Immature natural killer cell (primary cell): ENCODE results near the gene ZBTB38. TPM values are rescaled to one million over a fixed set of nuclear protein-coding genes. Genes with fewer than 3 reads are reported as not detected.

Experiments
- DNase-seq, 3 donors: peaks; one replicate each; pipeline ENCODE4 v3.0.0; 2022; ENCODE audit warnings: mixed read lengths in 1 of 3
- H3K27ac Mint-ChIP-seq, 6 donors: one replicate each; pipeline ENCODE4 v1.8.0; 2020; ENCODE audit warnings: mixed read lengths in 6 of 6, mild to moderate bottlenecking in 5 of 6, inconsistent platforms in 4 of 6, moderate library complexity in 3 of 6
- H3K27me3 Mint-ChIP-seq, 3 donors: one replicate each; pipeline ENCODE4 v1.8.0; 2020 to 2021; ENCODE audit warnings: low read depth in 3 of 3, mild to moderate bottlenecking in 3 of 3, mixed read lengths in 3 of 3, moderate library complexity in 3 of 3, inconsistent platforms in 1 of 3
- H3K36me3 Mint-ChIP-seq, 3 donors: one replicate each; pipeline ENCODE4 v1.8.0; 2020; ENCODE audit warnings: mixed read lengths in 3 of 3, inconsistent platforms in 2 of 3, mild to moderate bottlenecking in 2 of 3
- H3K4me1 Mint-ChIP-seq, 2 donors: one replicate each; pipeline ENCODE4 v1.8.0; 2020; ENCODE audit warnings: inconsistent platforms in 2 of 2, mild to moderate bottlenecking in 2 of 2, mixed read lengths in 2 of 2, moderate library complexity in 1 of 2
- H3K4me3 Mint-ChIP-seq, 5 donors: one replicate each; pipeline ENCODE4 v1.8.0; 2020; ENCODE audit warnings: mild to moderate bottlenecking in 5 of 5, mixed read lengths in 5 of 5, inconsistent platforms in 3 of 5, moderate library complexity in 3 of 5
- H3K9me3 Mint-ChIP-seq, 6 donors: one replicate each; pipeline ENCODE4 v1.8.0; 2020; ENCODE audit warnings: mild to moderate bottlenecking in 6 of 6, mixed read lengths in 6 of 6, inconsistent platforms in 4 of 6, moderate library complexity in 3 of 6
- polyA plus RNA-seq, 3 donors: library from polyadenylated mRNA; unstranded; fragments of 300-500 nt; fragmentation: Illumina TruSeq; gene quantifications; one replicate each; pipeline ENCODE4 v1.2.3, GENCODE V29; 2021

ZBTB38 gene, protein sequence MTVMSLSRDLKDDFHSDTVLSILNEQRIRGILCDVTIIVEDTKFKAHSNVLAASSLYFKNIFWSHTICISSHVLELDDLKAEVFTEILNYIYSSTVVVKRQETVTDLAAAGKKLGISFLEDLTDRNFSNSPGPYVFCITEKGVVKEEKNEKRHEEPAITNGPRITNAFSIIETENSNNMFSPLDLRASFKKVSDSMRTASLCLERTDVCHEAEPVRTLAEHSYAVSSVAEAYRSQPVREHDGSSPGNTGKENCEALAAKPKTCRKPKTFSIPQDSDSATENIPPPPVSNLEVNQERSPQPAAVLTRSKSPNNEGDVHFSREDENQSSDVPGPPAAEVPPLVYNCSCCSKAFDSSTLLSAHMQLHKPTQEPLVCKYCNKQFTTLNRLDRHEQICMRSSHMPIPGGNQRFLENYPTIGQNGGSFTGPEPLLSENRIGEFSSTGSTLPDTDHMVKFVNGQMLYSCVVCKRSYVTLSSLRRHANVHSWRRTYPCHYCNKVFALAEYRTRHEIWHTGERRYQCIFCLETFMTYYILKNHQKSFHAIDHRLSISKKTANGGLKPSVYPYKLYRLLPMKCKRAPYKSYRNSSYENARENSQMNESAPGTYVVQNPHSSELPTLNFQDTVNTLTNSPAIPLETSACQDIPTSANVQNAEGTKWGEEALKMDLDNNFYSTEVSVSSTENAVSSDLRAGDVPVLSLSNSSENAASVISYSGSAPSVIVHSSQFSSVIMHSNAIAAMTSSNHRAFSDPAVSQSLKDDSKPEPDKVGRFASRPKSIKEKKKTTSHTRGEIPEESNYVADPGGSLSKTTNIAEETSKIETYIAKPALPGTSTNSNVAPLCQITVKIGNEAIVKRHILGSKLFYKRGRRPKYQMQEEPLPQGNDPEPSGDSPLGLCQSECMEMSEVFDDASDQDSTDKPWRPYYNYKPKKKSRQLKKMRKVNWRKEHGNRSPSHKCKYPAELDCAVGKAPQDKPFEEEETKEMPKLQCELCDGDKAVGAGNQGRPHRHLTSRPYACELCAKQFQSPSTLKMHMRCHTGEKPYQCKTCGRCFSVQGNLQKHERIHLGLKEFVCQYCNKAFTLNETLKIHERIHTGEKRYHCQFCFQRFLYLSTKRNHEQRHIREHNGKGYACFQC (N-terminal part only)
- polyA plus RNA-seq, result 10 to 100 TPM; 31.4 to 98.7 (median 68.1) TPM

DNA sequence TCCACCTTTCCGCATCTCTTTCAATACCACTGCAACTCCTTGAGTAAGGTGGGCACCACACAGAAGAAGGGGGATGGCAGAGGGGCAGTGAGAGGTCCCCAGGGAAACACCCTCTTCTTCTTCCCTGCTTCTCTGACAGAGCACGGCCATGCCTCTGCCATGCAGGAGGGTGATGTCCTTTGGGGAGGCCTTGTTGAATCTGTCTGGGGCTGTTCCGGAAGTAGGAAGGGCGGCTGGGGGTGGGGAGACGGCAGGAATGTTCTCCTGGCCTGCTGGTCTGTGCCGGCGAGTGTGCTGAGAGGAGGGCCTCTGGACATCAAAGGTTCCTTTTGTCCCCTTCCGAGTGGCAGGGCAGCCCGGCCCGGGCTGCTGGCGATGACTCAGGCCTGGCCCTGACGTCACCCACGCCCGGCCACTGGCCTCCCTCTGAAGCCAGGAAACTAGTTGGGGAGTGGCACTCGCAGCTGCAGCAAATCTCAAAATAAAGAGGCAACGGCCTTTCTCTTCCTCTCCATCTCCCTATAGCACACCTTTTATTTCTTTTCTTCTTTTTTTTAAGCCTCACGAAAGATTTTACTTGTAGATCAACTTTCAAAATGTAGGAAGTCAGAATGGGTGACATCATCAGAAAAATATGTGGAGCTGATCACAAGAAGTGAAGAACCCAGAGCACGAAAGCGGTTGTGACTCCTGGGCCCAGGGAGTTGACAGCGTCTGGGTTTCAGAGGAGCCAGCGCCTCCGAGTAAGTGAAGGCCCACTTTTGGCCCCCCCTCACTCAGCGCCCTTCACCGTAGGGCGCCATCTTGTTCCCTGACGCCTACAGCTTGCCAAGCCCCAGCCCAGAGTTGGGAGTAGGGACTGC is at the start of gene ZBTB38:
ZBTB38 (plus strand) TSS at position 443 of the 863 bp plus-strand sequence. CDS start 73,885 bp downstream, outside the sequence.
- peaks cover 5 to 7% of the 10 kb centered on the region in 2 donors for H3K4me1 Mint-ChIP-seq

DNA sequence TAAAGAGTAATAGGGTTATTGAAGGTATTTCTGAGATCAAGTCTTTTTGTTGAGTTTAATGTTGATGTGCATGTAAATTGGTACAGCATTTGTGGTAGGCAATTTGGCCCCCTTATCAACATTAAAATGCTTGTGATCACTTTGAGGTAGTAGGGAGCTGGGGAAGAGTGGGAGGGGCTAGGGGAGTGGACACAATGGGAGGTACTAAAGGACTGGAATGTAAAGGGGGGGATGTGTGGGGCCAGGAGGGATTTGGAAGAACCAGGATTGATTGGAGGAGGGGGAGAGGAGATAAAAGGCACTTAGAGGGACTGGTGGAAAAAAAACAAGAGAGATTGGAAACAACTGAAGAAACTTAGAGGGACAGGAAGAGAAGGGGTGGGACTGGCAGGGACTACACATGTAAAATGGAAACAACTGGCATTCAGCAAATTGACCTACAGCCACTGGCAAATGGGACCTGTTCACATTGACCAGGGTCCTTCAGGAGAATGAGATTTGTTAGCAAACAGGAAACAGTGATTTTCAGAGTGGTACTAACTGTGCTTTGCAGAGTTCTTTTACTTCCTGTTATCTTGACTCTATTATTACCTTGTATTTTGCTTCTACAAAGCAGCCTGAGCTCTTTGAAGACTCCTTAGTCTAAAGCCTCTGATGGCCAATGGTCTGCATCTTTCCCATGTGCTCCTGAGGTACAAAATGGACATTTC is 47.8 kb upstream of the ZBTB38 start:
- Mint-ChIP-seq H3K36me3 (peaks cover 0 to 4% (median 0%) of the 10 kb centered on the region in 3 donors), H3K9me3 (no peaks in the 10 kb centered on the region), H3K4me3 (no peak overlapping the region), H3K27me3 (peaks cover 0 to 2% (median 2%) of the 10 kb centered on the region in 3 donors), H3K27ac (peak overlapping the region in 1 of 6 donors; percentile 18), H3K4me1 (peaks cover 0 to 7% of the 10 kb centered on the region in 2 donors)
- no peak for DNase-seq

More for the DNA sequence above, at the start of gene ZBTB38:
- peaks cover 0 to 2% (median 0%) of the 10 kb centered on the region in 3 donors for H3K27me3 Mint-ChIP-seq
- DNase-seq, result peak in 1 of 3 donors; percentile 17
- H3K36me3 Mint-ChIP-seq, result no peaks in the 10 kb centered on the region
- H3K27ac Mint-ChIP-seq, result peak within 1 kb of the TSS in 3 of 6 donors; percentile 63 to 82 (median 69)
- no peaks in the 10 kb centered on the region for H3K9me3 Mint-ChIP-seq
- H3K4me3 Mint-ChIP-seq, result peak within 1 kb of the TSS in 1 of 5 donors; percentile 47

DNA sequence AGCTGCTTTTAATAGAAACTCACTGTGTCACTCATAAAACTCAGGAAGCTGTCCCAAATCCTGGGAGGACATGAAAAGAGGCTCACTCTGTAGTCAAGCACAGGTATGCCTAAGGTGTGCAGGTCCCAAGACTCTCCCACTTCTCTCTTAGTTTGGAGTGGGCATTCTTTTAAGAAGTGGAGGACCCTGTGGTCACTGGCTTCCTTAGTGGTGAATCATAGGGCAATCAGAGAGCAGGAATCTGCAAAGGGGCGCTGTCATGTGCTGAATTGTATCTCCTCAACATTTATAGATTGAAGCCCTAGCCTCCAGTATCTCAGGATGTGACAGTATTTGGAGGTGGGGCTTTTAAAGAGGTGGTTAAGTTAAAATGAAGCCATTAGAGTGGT is 47.2 kb upstream of the ZBTB38 start:
- Mint-ChIP-seq H3K27me3 (peaks cover 0 to 3% (median 2%) of the 10 kb centered on the region in 3 donors), H3K4me3 (no peak overlapping the region), H3K4me1 (peaks cover 0 to 7% of the 10 kb centered on the region in 2 donors), H3K27ac (no peak overlapping the region), H3K36me3 (peaks cover 0 to 4% (median 0%) of the 10 kb centered on the region in 3 donors), H3K9me3 (no peaks in the 10 kb centered on the region)
- DNase-seq, result no peak

DNA sequence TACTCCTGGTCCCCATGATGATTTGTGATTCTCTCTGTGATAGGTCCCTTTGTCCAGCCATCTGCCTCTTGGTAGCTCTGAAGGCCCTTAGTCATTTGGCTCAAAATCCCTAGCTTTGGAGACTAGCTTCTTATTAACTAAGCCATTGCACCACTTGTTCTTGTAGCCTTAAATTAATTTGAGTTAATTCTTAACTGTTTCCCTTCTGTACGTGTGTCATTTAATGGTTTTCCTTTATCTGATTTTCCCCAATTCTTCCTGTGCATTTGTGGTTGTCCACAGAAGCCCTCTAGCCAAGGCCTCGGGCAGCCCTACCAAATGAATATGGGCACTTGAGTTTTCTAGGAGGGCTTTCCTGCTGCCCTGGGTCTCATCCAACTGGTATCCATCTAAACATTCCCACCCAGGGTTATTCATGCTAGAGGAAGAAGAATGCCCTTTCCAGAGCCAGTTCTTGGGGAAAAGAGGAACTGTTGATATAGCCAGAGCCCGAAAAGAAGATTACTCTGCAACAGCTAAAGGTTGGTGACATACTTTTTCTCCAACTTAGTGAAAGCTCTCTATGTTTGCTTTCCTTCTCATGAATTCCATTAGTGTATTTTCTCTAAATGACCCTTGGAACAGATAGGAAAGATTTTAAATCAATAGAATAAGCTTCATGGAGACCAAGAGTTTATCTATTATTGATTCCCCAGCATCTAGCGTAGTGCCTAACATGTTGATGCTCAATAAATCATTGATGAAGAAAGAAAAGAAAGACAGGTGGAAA is 44.2 kb upstream of the ZBTB38 start:
- H3K27me3 Mint-ChIP-seq, result peaks cover 2 to 7% (median 2%) of the 10 kb centered on the region in 3 donors

DNA sequence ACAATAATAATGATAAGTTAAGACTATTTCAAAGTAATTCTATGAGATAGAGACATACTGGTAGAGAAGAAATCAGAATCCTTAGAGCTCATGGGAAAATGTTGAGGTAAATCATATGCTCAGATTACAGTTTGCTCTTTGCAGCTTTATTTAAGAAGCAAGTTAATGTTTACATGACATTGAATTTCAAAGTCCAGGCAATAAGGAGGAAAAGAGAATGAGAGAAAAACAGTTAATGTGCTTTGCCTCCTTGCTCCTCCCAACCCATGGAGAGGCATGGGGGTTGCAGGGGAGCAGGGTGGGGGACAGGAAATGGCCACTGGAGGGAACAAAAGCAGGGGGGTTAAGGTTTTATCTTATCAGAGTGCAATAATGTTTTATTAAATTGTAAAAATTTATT is 42.2 kb upstream of the ZBTB38 start:
- Mint-ChIP-seq H3K36me3 (no peaks in the 10 kb centered on the region), H3K27me3 (peaks cover 2 to 5% (median 2%) of the 10 kb centered on the region in 3 donors), H3K9me3 (no peaks in the 10 kb centered on the region), H3K4me3 (no peak overlapping the region), H3K4me1 (no peaks in the 10 kb centered on the region), H3K27ac (no peak overlapping the region)
- no peak for DNase-seq

More for the DNA sequence above, 44.2 kb upstream of the ZBTB38 start:
- DNase-seq, result no peak
- H3K4me3 Mint-ChIP-seq, result no peak overlapping the region
- no peaks in the 10 kb centered on the region for H3K9me3 Mint-ChIP-seq
- peaks cover 0 to 4% (median 0%) of the 10 kb centered on the region in 3 donors for H3K36me3 Mint-ChIP-seq
- no peak overlapping the region for H3K27ac Mint-ChIP-seq
- peaks cover 0 to 7% of the 10 kb centered on the region in 2 donors for H3K4me1 Mint-ChIP-seq

DNA sequence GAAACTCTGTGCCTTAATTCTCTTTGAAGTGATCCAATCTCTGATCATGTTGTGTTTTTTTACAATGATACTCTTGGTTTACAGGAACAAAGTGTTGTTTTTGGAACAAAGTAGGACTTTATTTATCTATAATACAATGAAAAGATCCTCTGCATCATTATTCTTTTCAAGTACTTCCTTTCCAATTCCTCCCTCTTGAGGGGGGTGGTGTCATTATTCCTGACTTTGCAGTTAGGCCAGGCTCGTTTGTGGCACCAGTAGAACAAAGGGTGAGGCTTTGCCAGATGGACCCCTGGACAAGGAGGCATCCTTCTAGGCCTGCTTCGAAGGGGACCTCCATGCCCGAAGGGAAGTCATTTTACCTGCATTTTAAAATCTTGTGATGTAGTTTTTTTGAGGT is 41.7 kb upstream of the ZBTB38 start:
- no peaks in the 10 kb centered on the region for H3K36me3 Mint-ChIP-seq
- no peak overlapping the region for H3K27ac Mint-ChIP-seq
- no peak overlapping the region for H3K4me3 Mint-ChIP-seq

DNA sequence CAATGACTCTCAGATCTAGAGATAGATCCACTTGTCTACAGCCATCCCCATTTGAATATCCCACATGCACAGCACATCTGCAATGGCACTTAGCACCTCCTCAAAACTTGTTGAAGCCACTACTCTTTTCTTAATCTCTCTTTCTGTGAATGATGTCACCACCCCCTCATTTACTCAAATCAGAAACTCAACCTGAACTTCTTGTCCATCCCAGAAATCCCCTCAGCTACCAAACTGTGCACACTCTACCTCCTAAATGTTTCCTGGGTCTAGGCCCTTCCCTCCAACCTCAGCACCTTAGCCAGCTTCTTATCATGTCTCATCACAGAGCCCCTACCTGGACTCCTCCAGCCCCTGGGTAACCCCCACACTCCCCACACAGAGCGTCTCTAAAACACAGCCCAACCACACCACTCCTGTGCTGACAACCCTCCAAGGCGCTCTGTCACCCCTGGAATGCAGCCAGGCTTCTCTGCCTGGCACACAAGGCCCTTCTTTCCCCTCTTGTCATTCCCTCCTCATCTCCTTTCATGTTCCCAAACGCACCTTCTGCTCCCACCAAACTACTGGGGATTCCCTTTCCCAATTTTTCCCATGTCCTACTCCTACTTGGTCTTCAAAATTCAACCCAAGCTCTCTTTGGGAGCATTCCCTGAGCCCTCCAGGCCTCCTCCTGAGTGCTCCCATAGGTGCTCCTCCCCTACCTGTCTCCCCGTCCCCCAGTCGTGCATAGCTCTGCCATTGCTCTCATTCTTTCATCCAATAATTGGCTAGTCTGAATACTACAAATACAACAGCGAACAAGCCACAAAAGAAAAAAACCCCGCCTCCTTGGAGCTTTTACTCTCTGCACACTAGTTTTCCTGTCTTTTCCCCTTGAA is 39.8 kb upstream of the ZBTB38 start:
- Mint-ChIP-seq H3K9me3 (no peaks in the 10 kb centered on the region), H3K4me3 (no peak overlapping the region), H3K27ac (no peak overlapping the region), H3K4me1 (no peaks in the 10 kb centered on the region), H3K27me3 (peaks cover 2 to 5% (median 2%) of the 10 kb centered on the region in 3 donors), H3K36me3 (no peaks in the 10 kb centered on the region)
- no peak for DNase-seq

More for the DNA sequence above, 41.7 kb upstream of the ZBTB38 start:
- Mint-ChIP-seq H3K27me3 (peaks cover 2 to 5% (median 2%) of the 10 kb centered on the region in 3 donors), H3K4me1 (no peaks in the 10 kb centered on the region), H3K9me3 (no peaks in the 10 kb centered on the region)
- no peak for DNase-seq

DNA sequence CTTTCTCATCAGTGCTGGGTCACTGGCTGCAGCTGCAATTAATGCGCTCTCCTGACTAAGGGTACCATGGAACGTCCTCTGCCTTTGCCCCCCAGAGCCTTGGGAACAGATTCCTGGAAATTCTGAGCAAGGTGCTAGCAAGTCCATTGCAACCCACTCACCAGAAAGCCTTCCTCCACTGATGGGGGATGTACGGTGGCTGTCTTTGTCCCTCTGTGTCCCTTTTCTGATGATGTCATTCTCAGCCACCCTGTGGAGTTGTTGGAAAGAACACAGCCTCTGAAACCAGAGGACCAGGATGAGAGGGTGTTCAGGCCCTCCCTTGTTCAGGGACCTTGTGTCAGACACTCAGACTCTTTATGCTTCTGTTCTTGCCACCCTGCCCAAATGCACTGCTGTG is 38.1 kb upstream of the ZBTB38 start:
- H3K4me1 Mint-ChIP-seq, result no peaks in the 10 kb centered on the region
- peaks cover 0 to 5% (median 2%) of the 10 kb centered on the region in 3 donors for H3K27me3 Mint-ChIP-seq
- DNase-seq, result no peak
- no peaks in the 10 kb centered on the region for H3K36me3 Mint-ChIP-seq
- no peak overlapping the region for H3K4me3 Mint-ChIP-seq
- H3K27ac Mint-ChIP-seq, result no peak overlapping the region
- no peaks in the 10 kb centered on the region for H3K9me3 Mint-ChIP-seq

DNA sequence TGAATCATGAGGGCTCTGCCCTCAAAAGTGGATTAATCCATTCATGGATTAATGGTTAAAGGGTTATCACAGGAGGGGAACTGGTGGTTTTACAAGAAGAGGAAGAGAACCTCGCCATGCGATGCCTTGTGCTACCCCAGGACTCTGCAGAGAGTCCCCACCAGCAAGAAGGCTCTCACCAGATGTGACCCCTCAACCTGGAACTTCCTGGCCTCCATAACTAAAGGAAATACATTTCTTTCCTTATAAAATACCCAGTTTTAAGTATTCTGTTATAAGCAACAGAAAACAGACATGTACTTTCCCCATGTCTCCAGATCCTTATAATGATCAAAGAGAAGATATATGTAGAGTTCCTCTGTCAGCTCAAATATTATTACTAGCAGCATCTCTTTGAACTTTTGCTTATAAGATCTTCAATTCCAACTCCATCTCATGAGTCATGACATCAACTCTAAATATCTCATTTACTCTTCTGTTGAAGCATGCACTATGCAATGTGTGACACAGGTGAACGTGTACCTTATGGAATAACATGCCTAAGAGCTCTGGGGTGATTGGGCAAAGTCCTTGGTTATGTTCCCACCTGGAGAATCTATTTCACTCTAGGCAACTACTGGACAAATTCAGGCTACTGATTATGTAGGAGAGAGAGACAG is 37.5 kb upstream of the ZBTB38 start:
- no peak overlapping the region for H3K27ac Mint-ChIP-seq
- H3K4me3 Mint-ChIP-seq, result no peak overlapping the region
- no peak for DNase-seq
- peaks cover 0 to 5% (median 2%) of the 10 kb centered on the region in 3 donors for H3K27me3 Mint-ChIP-seq
- no peaks in the 10 kb centered on the region for H3K4me1 Mint-ChIP-seq
- no peaks in the 10 kb centered on the region for H3K9me3 Mint-ChIP-seq
- no peaks in the 10 kb centered on the region for H3K36me3 Mint-ChIP-seq

DNA sequence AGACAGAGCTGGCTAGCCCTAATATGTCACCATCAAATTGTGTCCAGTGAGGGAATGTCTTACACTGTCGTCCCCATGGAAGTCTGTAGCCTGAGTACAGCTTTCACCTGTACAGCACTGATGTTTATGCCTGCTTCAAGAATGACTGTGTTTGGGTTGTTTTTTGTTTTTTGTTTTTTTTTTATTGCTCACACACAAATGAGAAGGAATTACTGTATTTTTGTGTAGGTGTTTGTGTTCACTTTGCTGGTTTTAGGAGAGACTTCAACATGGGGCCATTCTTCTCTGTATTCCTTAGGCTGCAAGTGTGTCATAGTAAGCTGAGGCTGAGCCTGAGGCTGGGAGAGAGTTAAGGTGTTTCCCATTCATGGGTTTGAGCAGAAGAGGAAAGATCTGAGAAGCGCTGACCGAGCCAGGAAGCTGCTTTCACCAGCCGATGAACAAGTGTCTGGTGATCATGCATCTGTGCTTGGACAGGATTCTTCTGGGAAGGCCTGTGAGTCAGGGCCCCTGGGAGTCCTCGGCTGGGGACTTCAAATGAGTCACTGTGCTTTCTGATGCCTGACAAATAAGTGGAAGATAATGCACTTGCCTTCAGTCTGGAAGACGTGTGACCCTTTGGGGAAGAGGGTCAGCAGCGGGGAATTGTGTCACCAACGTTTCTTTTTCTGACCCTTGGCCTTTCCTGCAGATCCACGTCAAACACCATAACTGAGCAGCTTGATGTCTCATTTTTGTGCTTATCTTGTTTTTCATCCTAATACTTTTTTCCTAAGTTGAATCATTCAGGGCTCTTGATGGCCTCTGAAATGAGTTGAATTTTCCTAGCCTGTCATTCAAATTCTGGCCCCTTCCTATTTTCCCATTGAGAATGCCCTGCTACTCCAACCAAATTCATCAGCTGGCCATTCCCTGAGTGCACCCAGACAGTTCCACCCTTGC is 36.7 kb upstream of the ZBTB38 start:
- Mint-ChIP-seq H3K36me3 (no peaks in the 10 kb centered on the region), H3K27ac (no peak overlapping the region)

More for the DNA sequence above, 36.7 kb upstream of the ZBTB38 start:
- no peak for DNase-seq
- H3K4me1 Mint-ChIP-seq, result no peaks in the 10 kb centered on the region
- H3K9me3 Mint-ChIP-seq, result no peaks in the 10 kb centered on the region
- peaks cover 0 to 2% (median 2%) of the 10 kb centered on the region in 3 donors for H3K27me3 Mint-ChIP-seq
- no peak overlapping the region for H3K4me3 Mint-ChIP-seq
